ENCODE measurements around the gene RAP1GAP. TPM values are rescaled to one million over a fixed set of nuclear protein-coding genes. Genes with fewer than 3 reads are reported as not detected.
A peak's percentile ranks its signal among the peaks of the same experiment; 100 is the strongest.

Gene RAP1GAP
- total and polyA plus RNA-seq, 9 of the 15 experiments (the other 6 are each of a cell fraction or from before 2014, with no cell fraction given): 0.29 to 30.2 (median 19.2) TPM

GRCh38 chr1:21608798-21609197, 60.4 kb downstream of the RAP1GAP start (continued):
- TF ChIP-seq NCOA1 (IDR thresholded peaks at IDR 0.05; ENCODE audit: low read depth) (no peak), ZNF165 (CRISPR knock-in tag; IDR thresholded peaks at IDR 0.05; ENCODE audit: borderline replicate concordance) (no peak), ETV1 (tag; conservative IDR thresholded peaks at IDR 0.05; ENCODE audit: low read depth) (no peak), ZNF436 (CRISPR knock-in tag; IDR thresholded peaks at IDR 0.05) (no peak), PRDM10 (IDR thresholded peaks at IDR 0.05; ENCODE audit: partially characterized antibody) (no peak), MGA (IDR thresholded peaks at IDR 0.05) (no peak), EP400 (IDR thresholded peaks at IDR 0.05) (0 out of 2 replicates have a peak, but pooled peaks have one; percentile 24)
- TF ChIP-seq, protein P1, sequence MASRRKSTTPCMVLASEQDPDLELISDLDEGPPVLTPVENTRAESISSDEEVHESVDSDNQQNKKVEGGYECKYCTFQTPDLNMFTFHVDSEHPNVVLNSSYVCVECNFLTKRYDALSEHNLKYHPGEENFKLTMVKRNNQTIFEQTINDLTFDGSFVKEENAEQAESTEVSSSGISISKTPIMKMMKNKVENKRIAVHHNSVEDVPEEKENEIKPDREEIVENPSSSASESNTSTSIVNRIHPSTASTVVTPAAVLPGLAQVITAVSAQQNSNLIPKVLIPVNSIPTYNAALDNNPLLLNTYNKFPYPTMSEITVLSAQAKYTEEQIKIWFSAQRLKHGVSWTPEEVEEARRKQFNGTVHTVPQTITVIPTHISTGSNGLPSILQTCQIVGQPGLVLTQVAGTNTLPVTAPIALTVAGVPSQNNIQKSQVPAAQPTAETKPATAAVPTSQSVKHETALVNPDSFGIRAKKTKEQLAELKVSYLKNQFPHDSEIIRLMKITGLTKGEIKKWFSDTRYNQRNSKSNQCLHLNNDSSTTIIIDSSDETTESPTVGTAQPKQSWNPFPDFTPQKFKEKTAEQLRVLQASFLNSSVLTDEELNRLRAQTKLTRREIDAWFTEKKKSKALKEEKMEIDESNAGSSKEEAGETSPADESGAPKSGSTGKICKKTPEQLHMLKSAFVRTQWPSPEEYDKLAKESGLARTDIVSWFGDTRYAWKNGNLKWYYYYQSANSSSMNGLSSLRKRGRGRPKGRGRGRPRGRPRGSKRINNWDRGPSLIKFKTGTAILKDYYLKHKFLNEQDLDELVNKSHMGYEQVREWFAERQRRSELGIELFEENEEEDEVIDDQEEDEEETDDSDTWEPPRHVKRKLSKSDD (conservative IDR thresholded peaks at IDR 0.05; ENCODE audit: low read length): no peak

All from K562 (cell line).